ENCODE data around the gene NRXN3.

The NRXN3 gene

DNA sequence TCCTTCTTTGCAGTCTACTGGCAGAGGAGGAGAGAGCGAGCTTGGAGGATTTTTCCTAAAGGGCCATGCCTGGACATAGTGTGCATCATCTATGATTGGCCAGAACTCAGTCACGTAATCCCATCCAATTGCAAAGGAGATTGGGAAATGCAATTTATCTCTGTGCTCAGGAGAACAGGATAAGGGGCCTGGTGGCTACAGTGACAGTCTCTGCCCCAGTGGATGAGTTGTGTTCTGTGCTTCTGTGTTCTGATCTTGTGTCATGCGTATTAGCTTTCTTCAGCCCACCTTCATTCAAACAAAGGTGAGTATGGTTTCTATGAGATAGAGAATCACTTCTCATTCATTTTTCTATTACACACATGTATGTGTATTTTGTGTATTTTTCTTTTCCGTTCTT is 144.3 kb downstream of the NRXN3 start:
- DNase-seq (ENCODE audit: low spot score): no peak
- TF ChIP-seq, protein P1, sequence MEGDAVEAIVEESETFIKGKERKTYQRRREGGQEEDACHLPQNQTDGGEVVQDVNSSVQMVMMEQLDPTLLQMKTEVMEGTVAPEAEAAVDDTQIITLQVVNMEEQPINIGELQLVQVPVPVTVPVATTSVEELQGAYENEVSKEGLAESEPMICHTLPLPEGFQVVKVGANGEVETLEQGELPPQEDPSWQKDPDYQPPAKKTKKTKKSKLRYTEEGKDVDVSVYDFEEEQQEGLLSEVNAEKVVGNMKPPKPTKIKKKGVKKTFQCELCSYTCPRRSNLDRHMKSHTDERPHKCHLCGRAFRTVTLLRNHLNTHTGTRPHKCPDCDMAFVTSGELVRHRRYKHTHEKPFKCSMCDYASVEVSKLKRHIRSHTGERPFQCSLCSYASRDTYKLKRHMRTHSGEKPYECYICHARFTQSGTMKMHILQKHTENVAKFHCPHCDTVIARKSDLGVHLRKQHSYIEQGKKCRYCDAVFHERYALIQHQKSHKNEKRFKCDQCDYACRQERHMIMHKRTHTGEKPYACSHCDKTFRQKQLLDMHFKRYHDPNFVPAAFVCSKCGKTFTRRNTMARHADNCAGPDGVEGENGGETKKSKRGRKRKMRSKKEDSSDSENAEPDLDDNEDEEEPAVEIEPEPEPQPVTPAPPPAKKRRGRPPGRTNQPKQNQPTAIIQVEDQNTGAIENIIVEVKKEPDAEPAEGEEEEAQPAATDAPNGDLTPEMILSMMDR (IDR thresholded peaks at IDR 0.05; ENCODE audit: extremely low read depth, missing control alignments): no peak

DNA sequence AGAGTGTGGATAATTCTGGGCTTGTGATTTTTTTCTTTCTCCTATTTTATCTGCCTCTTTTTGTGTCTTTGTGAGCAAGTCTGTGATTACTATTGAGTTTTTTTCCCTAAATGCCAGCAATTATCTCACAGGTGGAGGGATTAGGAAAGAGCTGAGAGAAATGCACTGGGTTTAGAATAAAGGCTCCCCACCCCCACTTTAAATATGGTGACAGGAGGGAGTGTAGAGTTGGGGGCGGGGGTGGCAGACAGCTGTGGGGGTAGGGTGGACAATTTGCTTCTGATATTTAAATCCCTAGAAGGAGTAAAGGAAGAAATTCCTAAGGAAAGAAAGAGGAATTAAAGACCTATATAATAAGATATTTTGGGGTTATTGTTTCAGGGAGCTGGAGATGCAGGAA is 145.9 kb downstream of the NRXN3 start:
- TF ChIP-seq, protein P1 (IDR thresholded peaks at IDR 0.05; ENCODE audit: extremely low read depth, missing control alignments): no peak
- DNase-seq (ENCODE audit: low spot score): no peak

DNA sequence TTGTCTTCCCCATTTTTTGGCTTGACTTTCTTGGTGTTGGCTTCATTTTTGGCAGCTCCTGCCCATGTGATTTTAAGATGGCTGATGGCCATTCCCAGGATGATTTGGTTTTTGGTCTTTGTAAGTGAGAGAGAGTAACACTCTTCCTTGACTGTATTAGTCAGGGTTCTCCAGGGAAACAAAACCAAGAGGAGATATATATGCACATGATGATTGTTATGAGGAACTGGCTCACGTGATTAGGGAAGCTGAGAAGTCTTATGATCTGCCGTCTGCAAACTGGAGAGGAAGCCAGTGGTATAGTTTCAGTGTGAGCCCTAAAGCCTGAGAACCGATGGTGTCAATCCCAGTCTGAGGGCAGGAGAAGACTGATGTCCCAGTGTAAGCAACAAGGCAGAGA is 146.6 kb downstream of the NRXN3 start:
- TF ChIP-seq, protein P1 (IDR thresholded peaks at IDR 0.05; ENCODE audit: extremely low read depth, missing control alignments): no peak

DNA sequence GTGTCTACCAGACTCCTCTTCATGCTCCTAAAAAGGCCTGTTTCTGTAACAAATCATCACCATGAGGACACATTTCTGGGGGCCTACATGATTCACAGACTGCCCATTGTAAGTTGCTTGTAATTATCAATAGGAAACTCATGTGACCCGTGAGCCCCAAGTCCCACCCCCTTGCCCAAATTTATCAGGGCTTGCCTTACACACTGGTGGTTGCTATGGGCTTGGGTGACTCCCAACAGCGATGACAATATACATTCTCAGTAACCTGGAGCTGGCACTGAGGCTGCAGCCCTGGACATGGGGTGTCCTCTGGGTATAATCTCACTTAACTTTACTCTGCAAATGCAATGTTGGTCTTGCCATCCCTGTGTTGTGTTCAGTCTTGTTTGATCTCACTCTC is 149.2 kb downstream of the NRXN3 start:
- no peak for DNase-seq (ENCODE audit: low spot score)
- TF ChIP-seq, protein P1 (IDR thresholded peaks at IDR 0.05; ENCODE audit: extremely low read depth, missing control alignments): no peak

More for the DNA sequence above, 146.6 kb downstream of the NRXN3 start:
- DNase-seq (ENCODE audit: low spot score): no peak

DNA sequence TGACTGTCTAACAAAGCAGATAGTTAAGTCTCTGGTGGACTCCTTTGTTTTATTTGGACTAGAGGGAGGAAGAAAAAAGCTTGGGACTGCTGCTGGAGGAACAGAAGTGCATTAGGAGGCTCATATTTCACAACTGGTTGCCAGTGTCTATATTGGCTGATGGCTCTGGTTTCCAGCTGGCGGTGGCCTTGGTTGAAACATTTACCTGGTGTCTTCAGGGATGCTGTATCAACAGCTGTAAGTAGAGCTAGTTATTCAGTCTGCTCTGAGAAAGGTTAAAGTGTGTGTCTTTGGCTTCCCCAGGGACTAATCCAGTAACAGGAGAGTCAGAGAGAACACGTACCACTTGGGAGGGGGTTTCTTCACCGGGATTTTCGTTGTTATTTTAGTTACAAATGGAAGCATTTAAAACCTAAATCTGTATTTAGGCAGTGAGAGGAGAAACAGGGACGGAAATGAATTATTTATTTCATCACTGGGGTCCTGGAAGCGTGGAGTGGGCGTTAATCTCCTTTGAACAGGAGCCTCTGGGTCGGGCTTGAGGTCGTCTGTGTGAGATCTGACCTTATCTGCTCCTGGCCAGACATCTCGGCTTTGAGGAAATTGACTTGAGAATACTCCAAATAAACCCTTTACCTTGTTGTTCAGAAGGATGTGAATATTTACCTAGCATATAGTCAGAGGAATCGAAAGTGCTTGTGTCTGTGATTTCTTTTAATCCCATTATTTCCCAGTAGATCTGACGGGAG is 149.9 kb downstream of the NRXN3 start:
- no peak for DNase-seq (ENCODE audit: low spot score)
- TF ChIP-seq, protein P1 (IDR thresholded peaks at IDR 0.05; ENCODE audit: extremely low read depth, missing control alignments): no peak

DNA sequence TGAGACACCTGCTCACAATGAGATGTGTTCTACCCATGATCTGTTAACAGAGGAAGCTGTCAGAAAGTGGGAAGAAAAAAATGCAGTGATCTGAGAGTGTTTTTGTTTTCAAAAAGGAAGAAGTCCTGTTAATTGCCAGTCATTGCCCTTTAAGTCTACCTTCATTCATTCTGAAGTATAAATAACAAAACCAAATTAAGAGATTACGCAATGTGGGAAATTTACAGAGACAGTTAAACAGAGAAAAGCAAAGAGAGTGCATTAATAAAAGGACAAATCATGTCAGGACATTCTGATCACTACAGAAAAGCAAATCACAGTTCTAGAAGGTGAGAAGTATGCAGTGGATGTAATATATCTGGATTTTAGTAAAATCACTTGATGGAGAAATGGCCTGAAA is 154.2 kb downstream of the NRXN3 start:
- DNase-seq (ENCODE audit: low spot score): no peak
- TF ChIP-seq, protein P1 (IDR thresholded peaks at IDR 0.05; ENCODE audit: extremely low read depth, missing control alignments): no peak

DNA sequence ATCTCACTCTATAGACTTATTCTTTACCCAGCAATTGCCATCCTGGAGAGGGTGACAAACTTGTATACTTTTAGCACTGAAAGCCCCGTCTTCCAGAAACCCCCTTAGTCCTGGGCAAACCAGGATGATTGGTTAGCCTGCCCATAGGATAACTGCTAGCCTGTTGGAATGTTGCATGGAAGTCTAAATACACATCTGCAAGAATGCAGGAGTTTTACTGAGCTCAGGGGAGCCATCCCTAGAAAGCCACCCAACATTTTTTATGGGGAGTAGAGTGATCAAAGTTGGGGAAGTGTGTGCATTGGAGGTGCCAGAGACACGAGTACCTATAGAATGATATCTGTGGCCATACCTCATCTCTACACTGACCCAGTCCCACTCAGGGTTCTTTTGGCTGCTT is 155.7 kb downstream of the NRXN3 start:
- no peak for DNase-seq (ENCODE audit: low spot score)
- TF ChIP-seq, protein P1 (IDR thresholded peaks at IDR 0.05; ENCODE audit: extremely low read depth, missing control alignments): no peak

Data from GM20000 (cell line).